B cell (primary cell): ENCODE measurements around the gene B4GALNT4. TPM values are rescaled to one million over a fixed set of nuclear protein-coding genes. Genes with fewer than 3 reads are reported as not detected.

ENCODE experiments used
- ATAC-seq: fragments of 200-7000 bp; cut with Tn5 transposase; one replicate; pipeline ENCODE4 v1.10.0; 2021; ENCODE audit warnings: low read depth, mild to moderate bottlenecking, moderate number of reproducible peaks, moderate library complexity
- CTCF ChIA-PET: fragments of 350-600 bp; sonication (Branson Sonifier 250); formaldehyde crosslinking; loops from one replicate; lab custom pipeline; 2021; ENCODE audit warnings: antibody characterized with exemption, inconsistent platforms; lab: Charles Lee
- POLR2A ChIA-PET: fragments of 350-600 bp; sonication (Branson Sonifier 250); formaldehyde crosslinking; loops from one replicate; lab custom pipeline; 2021; ENCODE audit warnings: antibody characterized with exemption; lab: Charles Lee
- DNase-seq: peaks from one replicate; pipeline ENCODE4 v3.0.0; 2013
- H2AFZ ChIP-seq: 2 replicates; pipeline ENCODE4 v1.6.1; 2012; ENCODE audit warnings: mild to moderate bottlenecking, low read depth, low read length; ENCODE audit not compliant: insufficient read depth, poor library complexity, severe bottlenecking
- H3K27ac ChIP-seq, 2 donors: 1 replicate in 1 of 2; 2 replicates in 1 of 2; pipeline ENCODE4 v1.5.1; 2012 to 2013; ENCODE audit warnings: low read length in 2 of 2, mild to moderate bottlenecking in 2 of 2, moderate library complexity in 1 of 2
- H3K27me3 ChIP-seq, 4 experiments: fragments of 200-600 bp in 1 of 4; sonication (generic) in 1 of 4; replicated peaks in 1 of 4; 1 replicate in 2 of 4; 2 replicates in 2 of 4; pipeline versions ENCODE4 v1.6.1 to v1.7.0; 2013 to 2016; ENCODE audit warnings: low read length in 3 of 4, mild to moderate bottlenecking in 2 of 4, mixed read lengths in 1 of 4, moderate library complexity in 1 of 4; ENCODE audit not compliant: insufficient read depth in 4 of 4, control insufficient read depth in 3 of 4; ENCODE audit errors: control extremely low read depth in 1 of 4
- H3K36me3 ChIP-seq, 2 experiments: replicated peaks in 1 of 2; 1 replicate in 1 of 2; 2 replicates in 1 of 2; pipeline versions ENCODE4 v1.6.1 to v1.7.1; 2013; ENCODE audit warnings: low read length in 1 of 2; ENCODE audit not compliant: insufficient read depth in 2 of 2, control insufficient read depth in 1 of 2; ENCODE audit errors: control extremely low read depth in 1 of 2, extremely low read depth in 1 of 2
- H3K4me1 ChIP-seq, 2 donors: fragments of 200-600 bp in 1 of 2; sonication (generic) in 1 of 2; 1 replicate in 1 of 2; 2 replicates in 1 of 2; pipeline versions ENCODE4 v1.5.1 to v1.6.1; 2013 to 2017; ENCODE audit warnings: low read length in 2 of 2; ENCODE audit not compliant: control insufficient read depth in 2 of 2, insufficient read depth in 2 of 2
- H3K4me2 ChIP-seq: replicated peaks from 2 replicates; pipeline ENCODE3; 2012; ENCODE audit warnings: mild to moderate bottlenecking, low read depth, low read length; ENCODE audit not compliant: poor library complexity, severe bottlenecking
- H3K4me3 ChIP-seq, 5 experiments: fragments of 200-600 bp in 1 of 5; sonication (generic) in 1 of 5; 1 replicate in 3 of 5; 2 replicates in 2 of 5; pipeline versions ENCODE4 v1.5.1 to v1.7.0; 2011 to 2016; ENCODE audit warnings: low read length in 4 of 5, mild to moderate bottlenecking in 4 of 5, low read depth in 2 of 5, control low read depth in 1 of 5, moderate library complexity in 1 of 5; ENCODE audit not compliant: insufficient read depth in 1 of 5; ENCODE audit errors: control extremely low read depth in 1 of 5, extremely low read depth in 1 of 5
- H3K79me2 ChIP-seq: fragments of 200-600 bp; sonication (generic); one replicate; pipeline ENCODE4 v1.6.0; 2016; ENCODE audit warnings: low read length; ENCODE audit not compliant: control insufficient read depth, insufficient read depth
- H3K9ac ChIP-seq: fragments of 200-600 bp; sonication (generic); 2 replicates; pipeline ENCODE4 v1.6.1; 2017; ENCODE audit warnings: mild to moderate bottlenecking, low read length, moderate library complexity
- H3K9me3 ChIP-seq, 3 donors: one replicate each; pipeline versions ENCODE4 v1.6.1 to v1.7.1; 2013; ENCODE audit warnings: low read length in 2 of 3; ENCODE audit not compliant: control insufficient read depth in 2 of 3, insufficient read depth in 1 of 3; ENCODE audit errors: control extremely low read depth in 1 of 3
- H4K20me1 ChIP-seq: 2 replicates; pipeline ENCODE4 v1.6.0; 2012; ENCODE audit warnings: mild to moderate bottlenecking, low read length; ENCODE audit not compliant: insufficient read depth, control insufficient read depth, poor library complexity, severe bottlenecking
- H3K27ac Mint-ChIP-seq: one replicate; pipeline ENCODE4 v1.8.0; 2021; ENCODE audit warnings: mixed read lengths
- H3K27me3 Mint-ChIP-seq: one replicate; pipeline ENCODE4 v1.8.0; 2021; ENCODE audit warnings: mixed read lengths
- H3K4me1 Mint-ChIP-seq: one replicate; pipeline ENCODE4 v1.8.0; 2021; ENCODE audit warnings: mixed read lengths
- H3K4me3 Mint-ChIP-seq: one replicate; pipeline ENCODE4 v1.8.0; 2021; ENCODE audit warnings: mixed read lengths
- H3K9me3 Mint-ChIP-seq: one replicate; pipeline ENCODE4 v1.8.0; 2022; ENCODE audit warnings: mixed read lengths; ENCODE audit not compliant: insufficient read depth
- EZH2 ChIP-seq: IDR thresholded peaks from 2 replicates; pipeline ENCODE4 v1.6.1; 2012; ENCODE audit warnings: borderline replicate concordance, low read depth, mild to moderate bottlenecking, moderate library complexity, low read length; ENCODE audit not compliant: insufficient read depth, poor library complexity, severe bottlenecking
- WGBS: methylation state at CpG from one replicate; pipeline ENCODE4 v1.1.5; 2013; ENCODE audit warnings: missing lambda C conversion rate; ENCODE audit not compliant: insufficient coverage; 5-methylcytosine and 5-hydroxymethylcytosine counted together
- intact Hi-C: fragments of 100-400 bp; cut with micrococcal nuclease; formaldehyde crosslinking; loops from one replicate; pipeline ENCODE4 v1.10.0; 2022
- polyA plus RNA-seq: library from polyadenylated mRNA; depleted of rRNA; stranded (reverse); fragments of >200 nt; gene quantifications from 2 replicates; pipeline ENCODE4 v1.2.3, GENCODE V29; 2012
- total RNA-seq, 2 donors: library from RNA; stranded (reverse); fragments of 120-200 nt in 1 of 2; gene quantifications; 1 replicate in 1 of 2; 2 replicates in 1 of 2; pipeline versions ENCODE4 v1.2.3 to v1.2.4, GENCODE V29; 2013 to 2022
- TF ChIP-seq, protein P1 (sequence below): fragments of 200-600 bp; IDR thresholded peaks from one replicate; pipeline ENCODE4 v1.8.0; 2022; ENCODE audit warnings: antibody characterized with exemption, mild to moderate bottlenecking

The B4GALNT4 gene
- total and polyA plus RNA-seq, 2 donors (not counting 1 experiment from before 2014, with no cell fraction given): not detected

GRCh38 chr11:403021-403760 is 33.9 kb downstream of the B4GALNT4 start:
- intact Hi-C loops: no loop called here
- Histone ChIP-seq H3K9ac (no peak overlapping the region), H3K9me3 (peaks cover 0 to 11% (median 0%) of the 10 kb centered on the region in 3 donors), H4K20me1 (peaks cover 10% of the 10 kb centered on the region), H3K79me2 (no peaks in the 10 kb centered on the region), H3K4me3 (no peak overlapping the region), H3K4me1 (peaks cover 7 to 19% of the 10 kb centered on the region in 2 donors), H3K36me3 (no peaks in the 10 kb centered on the region), H3K27ac (no peak overlapping the region), H3K4me2 (no peak overlapping the region), H2AFZ (no peak overlapping the region), H3K27me3 (peaks cover 0 to 21% (median 0%) of the 10 kb centered on the region in 4 experiments)
- WGBS: 86% methylated on average over 48 of the region's 55 CpGs
- Mint-ChIP-seq H3K27ac (no peak overlapping the region), H3K4me1 (peaks cover 9% of the 10 kb centered on the region), H3K27me3 (no peaks in the 10 kb centered on the region), H3K4me3 (no peak overlapping the region), H3K9me3 (no peaks in the 10 kb centered on the region)
- DNase-seq (no peak), ATAC-seq (no peak)
- POLR2A ChIA-PET: no interaction called here
- CTCF ChIA-PET: interaction anchor here (1.6 kb wide), 1 partner anchor 46 kb away, joined by 5 read pairs; no protein-coding TSS in a partner anchor
- TF ChIP-seq, protein P1, sequence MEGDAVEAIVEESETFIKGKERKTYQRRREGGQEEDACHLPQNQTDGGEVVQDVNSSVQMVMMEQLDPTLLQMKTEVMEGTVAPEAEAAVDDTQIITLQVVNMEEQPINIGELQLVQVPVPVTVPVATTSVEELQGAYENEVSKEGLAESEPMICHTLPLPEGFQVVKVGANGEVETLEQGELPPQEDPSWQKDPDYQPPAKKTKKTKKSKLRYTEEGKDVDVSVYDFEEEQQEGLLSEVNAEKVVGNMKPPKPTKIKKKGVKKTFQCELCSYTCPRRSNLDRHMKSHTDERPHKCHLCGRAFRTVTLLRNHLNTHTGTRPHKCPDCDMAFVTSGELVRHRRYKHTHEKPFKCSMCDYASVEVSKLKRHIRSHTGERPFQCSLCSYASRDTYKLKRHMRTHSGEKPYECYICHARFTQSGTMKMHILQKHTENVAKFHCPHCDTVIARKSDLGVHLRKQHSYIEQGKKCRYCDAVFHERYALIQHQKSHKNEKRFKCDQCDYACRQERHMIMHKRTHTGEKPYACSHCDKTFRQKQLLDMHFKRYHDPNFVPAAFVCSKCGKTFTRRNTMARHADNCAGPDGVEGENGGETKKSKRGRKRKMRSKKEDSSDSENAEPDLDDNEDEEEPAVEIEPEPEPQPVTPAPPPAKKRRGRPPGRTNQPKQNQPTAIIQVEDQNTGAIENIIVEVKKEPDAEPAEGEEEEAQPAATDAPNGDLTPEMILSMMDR: no peak
- TF ChIP-seq EZH2: no peak

- no peak overlapping the region for H3K27ac Mint-ChIP-seq
- POLR2A ChIA-PET: no interaction called here
- TF ChIP-seq EZH2: no peak
- TF ChIP-seq, protein P1: no peak
- ATAC-seq (no peak), DNase-seq (no peak)
- peaks cover 7% of the 10 kb centered on the region for H3K4me1 Mint-ChIP-seq
- WGBS: 95% methylated on average over 27 of the region's 27 CpGs
- H3K36me3 ChIP-seq: no peaks in the 10 kb centered on the region
- peaks cover 0 to 11% (median 0%) of the 10 kb centered on the region in 3 donors for H3K9me3 ChIP-seq
- peaks cover 0 to 18% (median 0%) of the 10 kb centered on the region in 4 experiments for H3K27me3 ChIP-seq
- H3K27ac ChIP-seq: no peak overlapping the region
- H2AFZ ChIP-seq: no peak overlapping the region
- H3K4me1 ChIP-seq: peaks cover 7 to 19% of the 10 kb centered on the region in 2 donors
- intact Hi-C loops: no loop called here
- H3K9ac ChIP-seq: no peak overlapping the region
- no peaks in the 10 kb centered on the region for H3K79me2 ChIP-seq
- CTCF ChIA-PET: interaction anchor here (1.6 kb wide), 1 partner anchor 45 kb away, joined by 5 read pairs; no protein-coding TSS in a partner anchor
- no peak overlapping the region for H3K4me3 ChIP-seq
- H3K9me3 Mint-ChIP-seq: no peaks in the 10 kb centered on the region
- peaks cover 10% of the 10 kb centered on the region for H4K20me1 ChIP-seq
- H3K4me3 Mint-ChIP-seq: peak overlapping the region; percentile 23
- no peak overlapping the region for H3K4me2 ChIP-seq
- no peaks in the 10 kb centered on the region for H3K27me3 Mint-ChIP-seq
These were observed 34.6 kb downstream of the B4GALNT4 start for GRCh38 chr11:403761-404431.
